Naive B cell (primary cell): ENCODE measurements around the gene KRT17. TPM values are rescaled to one million over a fixed set of nuclear protein-coding genes. Genes with fewer than 3 reads are reported as not detected.
A peak's percentile ranks its signal among the peaks of the same experiment; 100 is the strongest.
"Not testable (repeated sequence)": the region's sequence is repeated elsewhere in the genome, so short reads cannot be mapped to it uniquely, and the experiment has no call there.

Source experiments
- ATAC-seq, 2 donors: fragments of 150-1000 bp; cut with Tn5 transposase; 2 replicates each; pipeline ENCODE4 v1.10.0; 2021; ENCODE audit warnings: low read depth in 2 of 2, mild to moderate bottlenecking in 2 of 2, moderate library complexity in 2 of 2
- DNase-seq: peaks from one replicate; pipeline ENCODE4 v3.0.0; 2022
- H3K27ac Mint-ChIP-seq, 6 donors: one replicate each; pipeline ENCODE4 v1.8.0; 2020 to 2022; ENCODE audit warnings: mild to moderate bottlenecking in 6 of 6, mixed read lengths in 6 of 6, moderate library complexity in 5 of 6, inconsistent platforms in 2 of 6
- H3K27me3 Mint-ChIP-seq, 3 donors: one replicate each; pipeline ENCODE4 v1.8.0; 2021 to 2022; ENCODE audit warnings: mixed read lengths in 3 of 3, mild to moderate bottlenecking in 1 of 3
- H3K36me3 Mint-ChIP-seq, 2 donors: one replicate each; pipeline ENCODE4 v1.8.0; 2020 to 2022; ENCODE audit warnings: mixed read lengths in 2 of 2, inconsistent platforms in 1 of 2, mild to moderate bottlenecking in 1 of 2
- H3K4me1 Mint-ChIP-seq, 3 donors: one replicate each; pipeline ENCODE4 v1.8.0; 2020 to 2022; ENCODE audit warnings: mixed read lengths in 3 of 3, inconsistent platforms in 1 of 3, mild to moderate bottlenecking in 1 of 3, moderate library complexity in 1 of 3
- H3K4me3 Mint-ChIP-seq, 8 donors: one replicate each; pipeline ENCODE4 v1.8.0; 2020 to 2022; ENCODE audit warnings: mild to moderate bottlenecking in 8 of 8, mixed read lengths in 8 of 8, moderate library complexity in 8 of 8, inconsistent platforms in 2 of 8
- H3K9me3 Mint-ChIP-seq, 7 donors: one replicate each; pipeline ENCODE4 v1.8.0; 2020 to 2022; ENCODE audit warnings: mixed read lengths in 7 of 7, mild to moderate bottlenecking in 5 of 7, inconsistent platforms in 2 of 7, moderate library complexity in 1 of 7
- polyA plus RNA-seq, 6 donors: library from polyadenylated mRNA; unstranded; fragments of 300-500 nt; fragmentation: Illumina TruSeq; gene quantifications; one replicate each; pipeline ENCODE4 v1.2.3, GENCODE V29; 2021; ENCODE audit warnings: low read depth in 6 of 6

Gene KRT17
- polyA plus RNA-seq, 6 donors from 2014 or later = not detected

DNA sequence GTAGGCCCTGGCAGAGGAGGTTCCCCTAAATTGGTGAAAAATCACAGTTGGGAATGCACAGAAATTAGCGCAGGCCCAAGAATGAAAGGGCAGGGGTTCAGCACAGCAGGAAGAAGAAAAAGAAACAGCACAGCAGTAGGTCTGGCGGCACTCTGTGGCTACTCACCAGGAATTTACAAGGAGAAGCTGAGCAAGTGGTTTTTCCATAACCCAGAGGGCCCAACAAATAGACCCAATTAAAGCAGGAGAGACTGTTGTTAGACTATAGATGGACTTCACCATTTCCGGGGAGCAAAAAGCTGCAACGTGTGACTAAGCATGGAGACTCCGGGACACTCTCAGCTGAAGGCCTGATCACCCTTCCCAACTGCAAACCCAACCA is 2.5 kb upstream of the KRT17 start:
- not testable (repeated sequence) for H3K9me3 Mint-ChIP-seq, DNase-seq, H3K4me1 Mint-ChIP-seq, H3K27ac Mint-ChIP-seq, H3K4me3 Mint-ChIP-seq, ATAC-seq, H3K36me3 Mint-ChIP-seq
- peaks cover 9 to 27% (median 25%) of the 10 kb centered on the region in 3 donors for H3K27me3 Mint-ChIP-seq

DNA sequence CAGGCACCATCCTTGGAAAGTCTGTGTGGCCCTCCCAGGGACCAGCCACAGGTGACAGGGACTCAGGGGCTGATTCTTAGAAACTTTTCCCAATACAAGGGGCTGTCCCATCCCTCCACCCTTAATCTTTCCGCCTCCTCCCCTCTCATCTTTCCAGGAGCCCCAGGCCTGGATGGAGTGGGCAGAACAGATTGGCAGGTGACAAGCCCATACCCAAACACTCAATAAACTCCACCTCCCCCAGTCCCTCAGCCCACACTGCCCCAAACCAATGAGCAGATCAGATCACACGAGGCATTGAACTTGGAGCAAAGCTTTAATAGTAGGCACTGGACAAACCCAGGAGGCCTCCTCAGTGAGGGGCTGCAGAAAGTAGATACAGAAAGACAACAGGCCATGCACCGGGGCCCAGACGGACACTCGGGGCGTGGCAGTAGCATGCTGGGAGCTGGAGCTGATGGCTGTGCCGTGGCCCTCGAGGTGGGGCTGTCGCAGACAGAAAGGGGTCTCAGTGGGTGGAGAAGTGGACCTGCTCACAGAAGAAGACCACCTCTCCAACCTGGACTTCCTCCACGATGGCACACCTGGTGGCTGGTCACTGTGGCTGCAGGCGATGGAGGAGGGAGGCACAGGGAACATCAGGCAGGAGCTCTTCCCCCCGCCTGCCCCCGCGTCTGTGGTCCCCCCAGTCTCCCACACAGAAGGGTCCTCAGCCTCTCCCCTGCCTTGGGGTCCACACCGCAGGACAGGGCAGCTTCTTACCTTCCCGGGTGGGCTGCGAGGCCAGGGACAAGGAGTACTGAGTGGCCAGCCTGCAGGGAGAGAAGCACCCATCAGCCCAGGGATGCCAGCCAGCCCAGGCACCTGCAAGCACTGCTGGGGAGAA is 1.9 kb upstream of the KRT17 start:
- H3K9me3 Mint-ChIP-seq, H3K4me3 Mint-ChIP-seq, DNase-seq, ATAC-seq, H3K4me1 Mint-ChIP-seq, H3K27ac Mint-ChIP-seq, H3K36me3 Mint-ChIP-seq: not testable (repeated sequence)
- peaks cover 9 to 34% (median 30%) of the 10 kb centered on the region in 3 donors for H3K27me3 Mint-ChIP-seq

DNA sequence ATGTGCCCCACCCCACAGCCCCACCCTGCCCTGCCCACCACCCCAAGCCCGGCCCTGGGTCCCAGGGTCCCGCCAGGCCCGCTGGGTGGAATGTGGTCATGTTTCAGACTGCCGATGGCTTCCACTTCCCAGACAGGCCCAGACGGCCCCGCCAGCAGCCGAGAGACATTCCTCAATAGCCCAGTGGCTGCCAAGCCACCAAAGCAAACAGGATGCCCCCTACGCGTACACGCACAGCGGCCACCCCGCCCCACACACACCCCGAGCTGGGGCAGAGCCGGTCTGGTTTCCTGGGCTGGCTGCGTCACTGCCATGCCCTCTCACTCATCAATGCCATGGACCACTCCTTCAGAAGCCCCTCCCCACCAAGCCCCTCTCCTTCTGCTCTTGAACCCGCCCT is 1.2 kb upstream of the KRT17 start:
- H3K27ac Mint-ChIP-seq = no peak overlapping the region
- DNase-seq (no peak), ATAC-seq (no peak)
- no peak overlapping the region for H3K4me3 Mint-ChIP-seq
- H3K9me3 Mint-ChIP-seq = no peaks in the 10 kb centered on the region
- H3K36me3 Mint-ChIP-seq = no peaks in the 10 kb centered on the region
- H3K27me3 Mint-ChIP-seq = peaks cover 9 to 40% (median 35%) of the 10 kb centered on the region in 3 donors
- peaks cover 0 to 6% (median 0%) of the 10 kb centered on the region in 3 donors for H3K4me1 Mint-ChIP-seq

DNA sequence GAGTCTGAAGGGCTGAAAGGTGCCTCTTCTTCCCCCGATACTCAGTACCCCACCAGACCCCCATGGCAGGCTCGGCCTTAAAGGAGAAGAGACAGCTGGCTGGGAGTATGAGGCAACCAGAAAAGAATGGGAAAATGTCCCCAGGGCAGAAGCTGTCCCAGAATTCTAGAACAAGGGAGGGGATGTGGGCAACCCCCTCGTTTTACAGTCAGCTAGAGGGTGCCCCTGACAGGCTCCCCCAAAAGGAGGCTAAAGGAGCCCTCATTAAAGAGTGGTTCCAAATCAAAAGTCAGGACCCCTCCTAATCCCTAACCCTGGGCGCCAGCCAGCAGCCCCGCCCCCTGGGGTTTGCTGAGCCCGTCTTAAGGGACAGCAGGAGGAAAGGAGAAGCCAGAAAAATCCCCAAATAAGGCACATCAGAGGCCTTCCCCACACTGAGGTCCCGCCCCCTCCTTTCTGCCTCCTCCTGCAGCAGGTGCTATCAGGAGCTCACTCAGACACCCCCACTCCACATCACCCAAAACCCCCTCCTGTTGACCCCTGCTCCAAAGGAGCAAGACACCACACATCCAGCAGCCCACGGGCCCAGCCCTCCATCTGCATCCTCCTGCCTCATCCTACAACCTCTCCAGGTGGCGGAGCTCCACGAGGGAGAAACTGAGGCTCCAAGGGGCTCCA is 1.1 kb downstream of the KRT17 start:
- peaks cover 9 to 58% (median 43%) of the 10 kb centered on the region in 3 donors for H3K27me3 Mint-ChIP-seq
- not testable (repeated sequence) for H3K36me3 Mint-ChIP-seq, DNase-seq, ATAC-seq, H3K9me3 Mint-ChIP-seq, H3K4me3 Mint-ChIP-seq, H3K27ac Mint-ChIP-seq, H3K4me1 Mint-ChIP-seq

DNA sequence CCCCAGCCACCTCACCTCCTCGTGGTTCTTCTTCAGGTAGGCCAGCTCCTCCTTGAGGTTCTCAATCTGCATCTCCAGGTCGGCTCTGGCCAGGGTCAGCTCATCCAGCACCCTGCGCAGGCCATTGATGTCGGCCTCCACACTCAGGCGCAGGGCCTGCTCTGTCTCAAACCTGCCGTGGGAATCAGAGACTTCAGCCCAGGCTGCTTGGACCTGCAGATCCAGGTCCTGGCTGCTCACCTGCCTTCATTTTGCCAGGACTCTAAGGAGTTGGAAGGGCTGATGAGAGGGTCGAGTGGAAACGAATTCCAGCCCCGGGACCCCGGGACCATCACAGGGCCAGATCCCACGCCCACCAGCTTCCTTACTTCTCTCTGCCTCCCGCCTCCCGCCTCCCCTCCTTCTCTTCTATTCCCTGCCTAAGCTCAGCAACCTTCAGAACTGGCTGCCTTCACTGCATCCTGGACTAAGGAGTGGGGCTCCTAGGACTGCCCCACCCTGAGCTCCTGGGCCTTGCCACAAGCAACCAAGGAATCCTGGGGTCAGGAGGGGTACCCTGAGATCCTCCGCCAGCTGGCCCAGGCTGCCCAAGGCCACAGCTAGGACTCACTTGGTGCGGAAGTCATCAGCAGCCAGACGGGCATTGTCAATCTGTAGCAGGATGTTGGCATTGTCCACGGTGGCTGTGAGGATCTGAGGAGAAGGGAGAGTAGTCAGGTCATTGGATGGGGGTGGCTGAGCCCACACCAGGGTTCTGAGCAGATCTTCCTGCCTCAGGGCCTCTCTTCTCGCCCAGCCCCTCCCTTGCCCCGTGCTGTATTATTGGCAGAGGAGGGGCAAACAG is 1.8 kb downstream of the KRT17 start:
- not testable (repeated sequence) for DNase-seq, H3K27ac Mint-ChIP-seq, H3K9me3 Mint-ChIP-seq, H3K4me1 Mint-ChIP-seq, H3K36me3 Mint-ChIP-seq, ATAC-seq
- Mint-ChIP-seq H3K4me3 (peak overlapping the region in 1 of 8 donors; percentile 80), H3K27me3 (peaks cover 6 to 55% (median 41%) of the 10 kb centered on the region in 3 donors)

DNA sequence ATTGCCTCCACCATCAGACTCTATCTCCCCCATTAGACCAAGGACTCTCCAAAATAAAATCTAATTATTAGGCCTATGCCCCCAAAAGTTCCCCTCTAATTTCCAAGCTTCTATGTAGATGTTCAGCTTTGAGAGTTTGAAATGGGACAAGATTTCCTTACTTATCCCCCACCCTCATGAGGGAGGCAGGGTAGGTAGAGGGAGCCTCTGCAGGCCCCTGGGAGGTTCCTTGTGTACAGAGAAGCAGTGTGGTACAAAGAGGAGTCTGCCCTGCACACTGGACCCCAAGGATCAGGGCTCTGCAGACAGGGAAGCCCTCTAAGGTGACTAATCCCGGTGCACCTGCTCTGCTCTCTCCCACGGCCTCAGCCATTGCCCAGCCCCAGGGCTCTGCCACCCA is 2.5 kb downstream of the KRT17 start:
- Mint-ChIP-seq H3K27ac (no peak overlapping the region), H3K36me3 (no peaks in the 10 kb centered on the region), H3K4me3 (peak overlapping the region in 1 of 8 donors; percentile 80), H3K27me3 (peaks cover under 1 to 48% (median 42%) of the 10 kb centered on the region in 3 donors), H3K4me1 (peaks cover 0 to 10% (median 0%) of the 10 kb centered on the region in 3 donors), H3K9me3 (no peaks in the 10 kb centered on the region)
- DNase-seq (no peak), ATAC-seq (no peak)

DNA sequence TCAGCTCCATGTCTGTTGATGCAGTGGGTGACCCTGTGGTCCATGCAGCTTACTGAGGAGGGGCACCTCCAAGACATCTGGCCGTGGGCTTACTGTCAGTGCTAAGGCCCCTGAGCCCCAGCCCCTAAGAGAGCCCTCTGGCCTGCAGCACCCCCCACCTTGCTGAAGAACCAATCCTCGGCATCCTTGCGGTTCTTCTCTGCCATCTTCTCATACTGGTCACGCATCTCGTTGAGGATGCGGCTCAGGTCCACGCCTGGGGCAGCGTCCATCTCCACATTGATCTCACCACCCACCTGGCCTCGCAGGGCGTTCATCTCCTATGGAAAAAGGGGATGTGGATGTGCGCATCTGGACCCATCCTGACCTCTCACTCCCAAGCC is 2.9 kb downstream of the KRT17 start:
- not testable (repeated sequence) for H3K9me3 Mint-ChIP-seq, H3K4me1 Mint-ChIP-seq, DNase-seq, ATAC-seq, H3K27ac Mint-ChIP-seq, H3K36me3 Mint-ChIP-seq, H3K4me3 Mint-ChIP-seq
- H3K27me3 Mint-ChIP-seq = peaks cover 0 to 46% (median 45%) of the 10 kb centered on the region in 3 donors

DNA sequence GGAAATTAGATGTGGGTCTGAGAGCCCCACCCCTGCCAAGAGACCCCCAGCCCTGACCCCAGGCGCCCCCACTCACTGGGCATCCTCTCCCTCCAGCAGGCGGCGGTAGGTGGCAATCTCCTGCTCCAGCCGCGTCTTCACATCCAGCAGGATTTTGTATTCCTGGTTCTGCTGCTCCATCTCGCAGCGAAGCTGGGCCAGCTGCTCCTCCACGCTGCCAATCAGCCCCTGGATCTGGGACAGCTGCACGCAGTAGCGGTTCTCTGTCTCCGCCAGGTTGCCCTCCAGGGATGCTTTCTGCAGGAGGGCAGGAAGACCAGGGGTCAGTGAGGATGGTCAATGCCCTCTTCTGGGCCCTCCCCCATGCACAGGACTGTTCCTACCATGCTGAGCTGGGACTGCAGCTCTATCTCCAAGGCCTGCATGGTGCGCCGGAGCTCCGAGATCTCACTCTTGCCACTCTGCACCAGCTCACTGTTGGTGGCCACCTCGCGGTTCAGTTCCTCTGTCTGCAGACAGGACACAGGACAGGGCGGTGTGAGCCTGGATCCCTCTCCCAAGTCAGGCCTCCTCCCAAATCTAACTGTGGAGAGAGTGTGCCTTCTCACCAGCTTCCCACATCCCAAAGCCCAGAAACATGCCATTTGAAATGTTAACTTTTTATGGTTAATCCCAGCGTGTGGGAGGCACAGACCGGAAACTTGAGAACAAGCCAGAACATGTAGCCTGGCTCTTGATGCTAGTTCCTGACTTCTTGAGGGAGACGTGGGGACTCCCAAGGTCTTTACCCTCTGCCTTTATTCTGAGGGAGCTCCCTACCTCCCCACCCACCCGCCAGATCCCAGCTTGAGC is 3.6 kb downstream of the KRT17 start:
- H3K36me3 Mint-ChIP-seq = no peaks in the 10 kb centered on the region
- H3K27ac Mint-ChIP-seq = no peak overlapping the region
- no peak for DNase-seq
- no peak overlapping the region for H3K4me3 Mint-ChIP-seq
- H3K9me3 Mint-ChIP-seq = no peaks in the 10 kb centered on the region
- no peak for ATAC-seq
- H3K4me1 Mint-ChIP-seq = peaks cover 0 to 6% (median 0%) of the 10 kb centered on the region in 3 donors
- H3K27me3 Mint-ChIP-seq = peaks cover 0 to 42% (median 42%) of the 10 kb centered on the region in 3 donors

DNA sequence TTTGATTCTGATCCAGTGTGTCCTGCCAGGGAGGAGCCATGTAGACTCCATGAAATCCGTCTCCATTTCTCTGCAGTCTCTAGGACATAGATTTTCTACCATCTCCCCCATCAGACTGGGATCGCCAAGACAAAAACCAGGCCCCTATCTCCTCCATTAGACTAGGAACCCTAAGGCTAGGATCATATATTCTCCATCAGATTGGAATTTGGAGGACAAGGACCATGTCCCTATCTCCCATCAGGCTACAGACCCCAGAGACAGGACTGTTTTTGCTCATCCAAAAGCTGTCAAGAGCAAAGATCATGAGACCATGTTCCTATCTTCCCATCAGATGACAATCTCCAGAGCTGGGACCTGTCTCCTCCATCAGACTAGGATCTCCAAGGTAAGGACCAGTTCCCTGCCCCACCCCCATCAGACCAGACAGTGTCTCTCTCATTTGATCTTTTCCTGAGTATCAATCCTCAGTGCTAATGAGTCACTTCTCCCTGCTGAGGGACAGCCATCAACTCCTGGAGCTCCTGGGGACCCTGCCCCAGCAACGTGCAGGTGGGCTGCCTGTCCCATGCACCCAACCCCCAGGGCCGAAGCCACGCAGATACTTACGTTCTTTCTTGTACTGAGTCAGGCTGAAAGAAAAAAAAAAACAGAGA is 4.3 kb downstream of the KRT17 start:
- ATAC-seq, H3K4me1 Mint-ChIP-seq, H3K36me3 Mint-ChIP-seq, DNase-seq, H3K27ac Mint-ChIP-seq, H3K4me3 Mint-ChIP-seq, H3K9me3 Mint-ChIP-seq: not testable (repeated sequence)
- peaks cover 0 to 46% (median 45%) of the 10 kb centered on the region in 3 donors for H3K27me3 Mint-ChIP-seq

DNA sequence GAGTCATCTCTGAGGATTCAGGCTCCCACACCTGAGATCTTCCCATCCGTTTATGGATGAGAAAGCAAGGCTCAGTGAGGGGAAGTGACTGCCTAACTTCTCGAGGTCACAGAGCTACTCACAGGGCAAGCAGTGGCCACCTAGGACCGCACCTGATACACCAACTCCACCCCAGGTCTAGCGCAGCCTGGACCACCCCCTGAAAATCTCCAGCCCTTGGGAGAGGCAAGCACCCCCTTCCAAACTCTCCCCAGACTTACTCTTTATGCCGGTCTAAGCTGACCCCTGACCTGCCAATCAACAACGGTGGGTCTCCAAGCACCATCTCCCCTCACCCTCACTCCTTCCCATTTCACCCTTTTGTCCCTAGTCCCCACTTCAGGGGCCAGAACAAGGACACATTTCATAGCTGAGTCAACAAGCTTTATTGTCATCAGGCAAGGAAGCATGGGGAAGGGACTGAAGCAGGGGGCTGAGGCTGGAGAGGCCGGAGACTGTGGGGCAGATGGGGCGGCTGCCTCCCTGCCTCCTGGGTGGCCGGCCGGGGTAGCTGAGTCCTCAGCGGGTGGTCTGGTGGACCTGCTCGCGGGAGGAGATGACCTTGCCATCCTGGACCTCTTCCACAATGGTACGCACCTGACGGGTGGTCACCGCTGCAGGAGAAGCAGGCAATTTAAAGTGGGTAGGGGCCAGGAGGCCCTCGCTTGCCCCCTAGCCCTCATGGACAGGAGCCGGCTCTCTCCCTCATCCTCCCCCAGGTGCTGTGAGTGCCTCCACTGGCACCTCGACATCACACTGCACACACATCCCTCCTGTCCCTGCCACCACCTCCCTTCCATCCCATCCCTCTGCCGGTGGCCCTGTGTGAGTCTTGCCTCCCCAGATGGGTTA is 5.1 kb downstream of the KRT17 start:
- no peak for ATAC-seq
- peaks cover 0 to 4% (median 0%) of the 10 kb centered on the region in 3 donors for H3K4me1 Mint-ChIP-seq

DNA sequence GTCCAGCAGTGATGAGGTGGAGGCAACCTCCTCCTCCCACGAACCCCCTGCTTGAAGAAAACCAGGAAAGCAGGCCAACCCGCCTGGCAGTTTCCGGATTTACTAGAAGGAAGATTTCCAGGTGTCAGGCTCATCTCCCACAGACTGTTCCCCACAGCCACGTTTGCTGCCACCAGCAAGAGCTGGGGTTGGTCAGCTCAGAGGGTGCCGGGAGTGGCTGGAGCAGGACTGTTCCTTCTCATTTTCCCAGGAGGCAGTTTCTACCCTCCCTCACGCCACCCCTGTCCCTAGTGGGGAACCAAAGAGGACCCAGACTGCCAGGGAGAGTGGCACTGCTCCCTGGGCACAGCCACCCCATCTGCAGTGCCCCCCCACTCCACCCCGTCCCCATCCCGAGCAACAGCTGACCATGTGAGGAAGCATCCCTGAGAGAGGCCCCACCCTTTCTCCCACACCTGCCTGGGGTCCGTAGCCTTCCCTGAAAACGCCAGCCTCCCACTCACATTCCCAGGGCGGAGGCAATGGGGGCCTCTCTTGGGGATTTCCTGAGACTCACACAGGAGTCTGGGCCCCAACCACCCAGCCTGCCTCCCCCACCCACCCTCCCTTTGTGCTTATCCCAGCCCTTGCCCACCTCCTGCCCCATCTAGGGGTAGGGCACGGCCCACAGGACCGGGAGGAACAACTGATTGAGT is 5.9 kb downstream of the KRT17 start:
- H3K27me3 Mint-ChIP-seq = peaks cover 0 to 52% (median 52%) of the 10 kb centered on the region in 3 donors
- H3K27ac Mint-ChIP-seq = no peak overlapping the region
- no peak for ATAC-seq
- H3K4me3 Mint-ChIP-seq = no peak overlapping the region
- no peaks in the 10 kb centered on the region for H3K36me3 Mint-ChIP-seq
- H3K9me3 Mint-ChIP-seq = no peaks in the 10 kb centered on the region
- peaks cover 0 to 4% (median 0%) of the 10 kb centered on the region in 3 donors for H3K4me1 Mint-ChIP-seq
- DNase-seq = no peak

More for the DNA sequence above, 5.1 kb downstream of the KRT17 start:
- Mint-ChIP-seq H3K27ac (no peak overlapping the region), H3K27me3 (peaks cover 0 to 47% (median 46%) of the 10 kb centered on the region in 3 donors), H3K36me3 (no peaks in the 10 kb centered on the region), H3K4me3 (peak overlapping the region in 1 of 8 donors; percentile 12), H3K9me3 (no peaks in the 10 kb centered on the region)
- DNase-seq = no peak
